ENCODE results near the gene KHDC4.
A peak's percentile ranks its signal among the peaks of the same experiment; 100 is the strongest.

The KHDC4 gene

GRCh38 chr1:155942578-155943141 lies 8.4 kb upstream of the KHDC4 start:
- H3K9me3 ChIP-seq (ENCODE audit: insufficient read depth, low read depth, low read length): no peaks in the 10 kb centered on the region
- no peak overlapping the region for H3K4me2 ChIP-seq (ENCODE audit: low read depth, low read length, poor library complexity, severe bottlenecking)
- H3F3A ChIP-seq (ENCODE audit: low read depth): 0 out of 2 replicates have a peak, but pooled peaks cover 4% of the 10 kb centered on the region
- peaks cover 33% of the 10 kb centered on the region for H3K4me1 ChIP-seq (ENCODE audit: insufficient read depth, low read length, poor library complexity, severe bottlenecking)
- TF ChIP-seq CTCF (conservative IDR thresholded peaks at IDR 0.05; ENCODE audit: low read length): no peak
- no peak for TF ChIP-seq EZH2phosphoT487 (IDR thresholded peaks at IDR 0.05; ENCODE audit: borderline replicate concordance)
- no peaks in the 10 kb centered on the region for H3K9me2 ChIP-seq (replicated peaks; ENCODE audit: low read depth, low read length)
- H3K36me3 ChIP-seq (ENCODE audit: insufficient read depth, low read length): peaks cover 17% of the 10 kb centered on the region; the same call in 1 of the 2 replicates
- H4K20me1 ChIP-seq (ENCODE audit: insufficient read depth, low read length, poor library complexity, severe bottlenecking): peaks cover 2% of the 10 kb centered on the region
- no peak overlapping the region for H2AFZ ChIP-seq (ENCODE audit: low read length)
- no peaks in the 10 kb centered on the region for H3K27me3 ChIP-seq (ENCODE audit: insufficient read depth, low read length, poor library complexity, severe bottlenecking)
- no peak overlapping the region for H3K4me3 ChIP-seq (ENCODE audit: low read length, poor library complexity, severe bottlenecking)
- H3K9ac ChIP-seq (ENCODE audit: low read depth, low read length, poor library complexity, severe bottlenecking): no peak overlapping the region
- H3K79me2 ChIP-seq (ENCODE audit: insufficient read depth, low read length): no peaks in the 10 kb centered on the region

GRCh38 chr1:155941845-155942531 lies 7.8 kb upstream of the KHDC4 start:
- Histone ChIP-seq H3K4me1 (ENCODE audit: insufficient read depth, low read length, poor library complexity, severe bottlenecking) (peaks cover 33% of the 10 kb centered on the region), H3F3A (ENCODE audit: low read depth) (0 out of 2 replicates have a peak, but pooled peaks cover 4% of the 10 kb centered on the region), H2AFZ (ENCODE audit: low read length) (no peak overlapping the region), H4K20me1 (ENCODE audit: insufficient read depth, low read length, poor library complexity, severe bottlenecking) (no peaks in the 10 kb centered on the region), H3K4me3 (ENCODE audit: low read length, poor library complexity, severe bottlenecking) (no peak overlapping the region), H3K36me3 (ENCODE audit: insufficient read depth, low read length) (peaks cover 10% of the 10 kb centered on the region; the same call in 1 of the 2 replicates), H3K9ac (ENCODE audit: low read depth, low read length, poor library complexity, severe bottlenecking) (peak overlapping the region; percentile 64), H3K4me2 (ENCODE audit: low read depth, low read length, poor library complexity, severe bottlenecking) (peak overlapping the region; percentile 70), H3K9me2 (replicated peaks; ENCODE audit: low read depth, low read length) (no peaks in the 10 kb centered on the region), H3K9me3 (ENCODE audit: insufficient read depth, low read depth, low read length) (no peaks in the 10 kb centered on the region), H3K79me2 (ENCODE audit: insufficient read depth, low read length) (no peaks in the 10 kb centered on the region), H3K27me3 (ENCODE audit: insufficient read depth, low read length, poor library complexity, severe bottlenecking) (no peaks in the 10 kb centered on the region)
- no peak for TF ChIP-seq CTCF (conservative IDR thresholded peaks at IDR 0.05; ENCODE audit: low read length)
- TF ChIP-seq EZH2phosphoT487 (IDR thresholded peaks at IDR 0.05; ENCODE audit: borderline replicate concordance): no peak

GRCh38 chr1:155940993-155941844 lies 7.0 kb upstream of the KHDC4 start, which contains the start of gene RXFP4:
TSS of gene RXFP4 (plus strand) at chr1:155941638. CDS start at chr1:155941710, 72 bp downstream.
- no peak within 1 kb of the TSS for H2AFZ ChIP-seq (ENCODE audit: low read length)

More at GRCh38 chr1:155940993-155941844, 7.0 kb upstream of the KHDC4 start, which contains the start of gene RXFP4:
- peaks cover 3% of the 10 kb centered on the region; the same call in 1 of the 2 replicates for H3K36me3 ChIP-seq (ENCODE audit: insufficient read depth, low read length)
- H3K9ac ChIP-seq (ENCODE audit: low read depth, low read length, poor library complexity, severe bottlenecking): peak within 1 kb of the TSS; percentile 64
- no peaks in the 10 kb centered on the region for H3K9me3 ChIP-seq (ENCODE audit: insufficient read depth, low read depth, low read length)
- TF ChIP-seq CTCF (conservative IDR thresholded peaks at IDR 0.05; ENCODE audit: low read length) (no peak), EZH2phosphoT487 (IDR thresholded peaks at IDR 0.05; ENCODE audit: borderline replicate concordance) (no peak)
- H3F3A ChIP-seq (ENCODE audit: low read depth): 0 out of 2 replicates have a peak, but pooled peaks cover 4% of the 10 kb centered on the region
- H3K4me2 ChIP-seq (ENCODE audit: low read depth, low read length, poor library complexity, severe bottlenecking): peak within 1 kb of the TSS; percentile 70
- no peaks in the 10 kb centered on the region for H3K27me3 ChIP-seq (ENCODE audit: insufficient read depth, low read length, poor library complexity, severe bottlenecking)
- peaks cover 26% of the 10 kb centered on the region for H3K4me1 ChIP-seq (ENCODE audit: insufficient read depth, low read length, poor library complexity, severe bottlenecking)
- H3K4me3 ChIP-seq (ENCODE audit: low read length, poor library complexity, severe bottlenecking): peak within 1 kb of the TSS; percentile 8
- H4K20me1 ChIP-seq (ENCODE audit: insufficient read depth, low read length, poor library complexity, severe bottlenecking): no peaks in the 10 kb centered on the region
- no peaks in the 10 kb centered on the region for H3K9me2 ChIP-seq (replicated peaks; ENCODE audit: low read depth, low read length)
- no peaks in the 10 kb centered on the region for H3K79me2 ChIP-seq (ENCODE audit: insufficient read depth, low read length)
